Neural cell (in vitro differentiated cells): Measurements from ENCODE around the gene PPHLN1.

ENCODE experiments used
- CTCF ChIP-seq: fragments of 450-650 bp; IDR thresholded peaks from 2 replicates; pipeline ENCODE4 v1.5.1; 2014; ENCODE audit warnings: antibody characterized with exemption, mild to moderate bottlenecking, moderate library complexity; ENCODE audit not compliant: poor library complexity, severe bottlenecking
- EP300 ChIP-seq: fragments of 450-650 bp; conservative IDR thresholded peaks from 2 replicates; pipeline ENCODE4 v1.6.1; 2014; ENCODE audit warnings: antibody characterized with exemption, mild to moderate bottlenecking, moderate library complexity; ENCODE audit not compliant: poor library complexity, severe bottlenecking
- EZH2 ChIP-seq: fragments of 200-600, 300-800 bp; shearing (Covaris generic), sonication (generic); IDR thresholded peaks from 2 replicates; pipeline ENCODE4 v1.6.1; 2014; ENCODE audit warnings: antibody characterized with exemption, low read length, borderline replicate concordance, mild to moderate bottlenecking; ENCODE audit not compliant: insufficient read depth, poor library complexity, severe bottlenecking
- POLR2AphosphoS5 ChIP-seq: IDR thresholded peaks from 2 replicates; pipeline ENCODE4 v1.6.1; 2012

GRCh38 chr12:42432517-42433140 lies 106.7 kb downstream of the PPHLN1 start:
- no peak for TF ChIP-seq EZH2
- TF ChIP-seq EP300, result no peak
- no peak for TF ChIP-seq CTCF
- no peak for TF ChIP-seq POLR2AphosphoS5
